HL-60 (cell line): Measurements from ENCODE around the gene ANKRD13B.

Source experiments
- DNase-seq, 2 experiments: peaks; one replicate each; pipeline ENCODE4 v3.0.0-alpha.2; 2010 to 2020; ENCODE audit warnings: low read depth in 1 of 2, low spot score in 1 of 2
- H3K27ac ChIP-seq: fragments of 250-450 bp; sonication (Bioruptor Pico); replicated peaks from 2 replicates; pipeline ENCODE4 v1.5.1; 2020; ENCODE audit warnings: mild to moderate bottlenecking, moderate library complexity
- H3K27me3 ChIP-seq: fragments of 250-450 bp; sonication (Bioruptor Pico); 2 replicates; pipeline ENCODE4 v1.5.1; 2021; ENCODE audit warnings: mild to moderate bottlenecking, moderate library complexity; ENCODE audit not compliant: insufficient read depth, poor library complexity, severe bottlenecking
- H3K4me3 ChIP-seq: replicated peaks from 2 replicates; pipeline ENCODE4 v1.5.1; 2011; ENCODE audit warnings: mild to moderate bottlenecking, control low read depth, low read length; ENCODE audit not compliant: insufficient read depth
- GABPA ChIP-seq: IDR thresholded peaks from 2 replicates; pipeline ENCODE4 v1.6.1; 2012; ENCODE audit warnings: low read depth
- POLR2AphosphoS5 ChIP-seq: IDR thresholded peaks from 2 replicates; pipeline ENCODE4 v1.6.1; 2012; ENCODE audit warnings: low read depth
- SPI1 ChIP-seq: IDR thresholded peaks from 2 replicates; pipeline ENCODE4 v1.6.1; 2012; ENCODE audit warnings: low read depth, mild to moderate bottlenecking, borderline replicate concordance
- TF ChIP-seq, protein P1 (sequence below): IDR thresholded peaks from 2 replicates; pipeline ENCODE4 v1.6.1; 2012; ENCODE audit warnings: low read depth; ENCODE audit not compliant: insufficient replicate concordance
- TF ChIP-seq, protein P2 (sequence below): IDR thresholded peaks from one replicate; pipeline ENCODE4 v1.5.1; 2011; ENCODE audit warnings: low read length, control low read depth, inconsistent platforms; ENCODE audit not compliant: insufficient read depth

ANKRD13B gene

DNA sequence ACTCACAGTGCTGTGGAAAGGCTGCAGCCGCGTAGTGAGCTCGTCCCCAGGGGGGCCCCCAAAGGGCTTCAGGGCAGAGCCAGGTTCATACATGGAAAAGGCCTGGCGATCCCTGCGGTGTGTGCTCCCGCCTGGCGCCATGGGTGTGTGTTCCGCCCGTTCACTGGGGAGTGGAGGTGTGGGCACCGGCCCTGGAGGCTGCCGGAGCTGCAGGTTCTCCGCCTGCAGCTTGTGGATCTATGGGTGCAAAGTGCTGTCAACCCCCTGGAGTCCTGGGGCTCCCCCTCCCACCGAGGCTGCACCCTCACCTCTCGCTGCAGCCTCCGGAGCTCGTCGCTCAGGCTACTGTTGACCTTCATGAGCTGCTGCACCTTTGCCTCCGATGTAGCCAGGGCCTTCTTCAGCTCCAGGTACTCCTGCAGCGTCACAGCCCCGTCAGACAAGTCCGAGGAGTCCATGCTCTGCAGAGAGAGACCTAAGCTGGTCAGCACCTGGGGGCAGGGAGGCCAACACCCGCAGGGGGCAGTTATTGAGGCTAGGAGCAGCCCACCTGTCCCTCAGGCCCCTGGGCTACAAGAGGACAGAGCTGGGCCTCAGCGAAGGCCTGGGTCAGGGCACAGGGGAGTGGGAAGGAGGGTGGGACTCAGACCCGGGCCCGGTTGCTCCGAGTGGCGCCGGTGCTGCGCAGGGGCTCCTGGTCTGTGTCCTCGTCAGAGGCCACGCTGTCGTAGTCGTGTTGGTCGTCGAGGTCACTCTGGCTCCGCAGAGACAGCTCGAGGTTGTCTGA lies 16.5 kb upstream of the ANKRD13B start:
- no peak overlapping the region for H3K27ac ChIP-seq
- H3K27me3 ChIP-seq = no peaks in the 10 kb centered on the region
- H3K4me3 ChIP-seq = no peak overlapping the region
- DNase-seq = no peak
- TF ChIP-seq GABPA (no peak), SPI1 (no peak), POLR2AphosphoS5 (no peak)
- TF ChIP-seq, protein P1, sequence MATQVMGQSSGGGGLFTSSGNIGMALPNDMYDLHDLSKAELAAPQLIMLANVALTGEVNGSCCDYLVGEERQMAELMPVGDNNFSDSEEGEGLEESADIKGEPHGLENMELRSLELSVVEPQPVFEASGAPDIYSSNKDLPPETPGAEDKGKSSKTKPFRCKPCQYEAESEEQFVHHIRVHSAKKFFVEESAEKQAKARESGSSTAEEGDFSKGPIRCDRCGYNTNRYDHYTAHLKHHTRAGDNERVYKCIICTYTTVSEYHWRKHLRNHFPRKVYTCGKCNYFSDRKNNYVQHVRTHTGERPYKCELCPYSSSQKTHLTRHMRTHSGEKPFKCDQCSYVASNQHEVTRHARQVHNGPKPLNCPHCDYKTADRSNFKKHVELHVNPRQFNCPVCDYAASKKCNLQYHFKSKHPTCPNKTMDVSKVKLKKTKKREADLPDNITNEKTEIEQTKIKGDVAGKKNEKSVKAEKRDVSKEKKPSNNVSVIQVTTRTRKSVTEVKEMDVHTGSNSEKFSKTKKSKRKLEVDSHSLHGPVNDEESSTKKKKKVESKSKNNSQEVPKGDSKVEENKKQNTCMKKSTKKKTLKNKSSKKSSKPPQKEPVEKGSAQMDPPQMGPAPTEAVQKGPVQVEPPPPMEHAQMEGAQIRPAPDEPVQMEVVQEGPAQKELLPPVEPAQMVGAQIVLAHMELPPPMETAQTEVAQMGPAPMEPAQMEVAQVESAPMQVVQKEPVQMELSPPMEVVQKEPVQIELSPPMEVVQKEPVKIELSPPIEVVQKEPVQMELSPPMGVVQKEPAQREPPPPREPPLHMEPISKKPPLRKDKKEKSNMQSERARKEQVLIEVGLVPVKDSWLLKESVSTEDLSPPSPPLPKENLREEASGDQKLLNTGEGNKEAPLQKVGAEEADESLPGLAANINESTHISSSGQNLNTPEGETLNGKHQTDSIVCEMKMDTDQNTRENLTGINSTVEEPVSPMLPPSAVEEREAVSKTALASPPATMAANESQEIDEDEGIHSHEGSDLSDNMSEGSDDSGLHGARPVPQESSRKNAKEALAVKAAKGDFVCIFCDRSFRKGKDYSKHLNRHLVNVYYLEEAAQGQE = no peak
- TF ChIP-seq, protein P2, sequence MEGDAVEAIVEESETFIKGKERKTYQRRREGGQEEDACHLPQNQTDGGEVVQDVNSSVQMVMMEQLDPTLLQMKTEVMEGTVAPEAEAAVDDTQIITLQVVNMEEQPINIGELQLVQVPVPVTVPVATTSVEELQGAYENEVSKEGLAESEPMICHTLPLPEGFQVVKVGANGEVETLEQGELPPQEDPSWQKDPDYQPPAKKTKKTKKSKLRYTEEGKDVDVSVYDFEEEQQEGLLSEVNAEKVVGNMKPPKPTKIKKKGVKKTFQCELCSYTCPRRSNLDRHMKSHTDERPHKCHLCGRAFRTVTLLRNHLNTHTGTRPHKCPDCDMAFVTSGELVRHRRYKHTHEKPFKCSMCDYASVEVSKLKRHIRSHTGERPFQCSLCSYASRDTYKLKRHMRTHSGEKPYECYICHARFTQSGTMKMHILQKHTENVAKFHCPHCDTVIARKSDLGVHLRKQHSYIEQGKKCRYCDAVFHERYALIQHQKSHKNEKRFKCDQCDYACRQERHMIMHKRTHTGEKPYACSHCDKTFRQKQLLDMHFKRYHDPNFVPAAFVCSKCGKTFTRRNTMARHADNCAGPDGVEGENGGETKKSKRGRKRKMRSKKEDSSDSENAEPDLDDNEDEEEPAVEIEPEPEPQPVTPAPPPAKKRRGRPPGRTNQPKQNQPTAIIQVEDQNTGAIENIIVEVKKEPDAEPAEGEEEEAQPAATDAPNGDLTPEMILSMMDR = no peak

DNA sequence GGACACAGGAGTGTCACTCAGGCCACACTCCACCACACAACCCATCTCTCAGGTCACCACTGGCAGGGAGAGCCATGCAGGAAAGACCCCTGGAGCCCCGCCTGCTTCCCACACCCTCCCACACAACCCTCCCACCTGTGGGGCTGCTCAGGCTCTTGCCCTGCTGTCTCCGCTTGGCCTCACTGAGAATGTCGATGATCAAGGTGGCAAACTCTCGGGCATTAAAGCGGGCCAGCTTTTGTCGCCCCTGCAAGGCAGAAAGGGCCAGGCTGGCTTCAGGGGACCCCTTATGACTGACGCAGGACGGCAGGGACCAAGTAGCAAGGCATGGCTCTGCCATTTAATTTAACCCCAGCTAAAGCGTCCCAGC lies 15.9 kb upstream of the ANKRD13B start:
- Histone ChIP-seq H3K27ac (no peak overlapping the region), H3K27me3 (no peaks in the 10 kb centered on the region), H3K4me3 (no peak overlapping the region)
- no peak for DNase-seq
- TF ChIP-seq, protein P2 = no peak
- TF ChIP-seq, protein P1 = no peak
- TF ChIP-seq POLR2AphosphoS5 (no peak), GABPA (no peak), SPI1 (no peak)

DNA sequence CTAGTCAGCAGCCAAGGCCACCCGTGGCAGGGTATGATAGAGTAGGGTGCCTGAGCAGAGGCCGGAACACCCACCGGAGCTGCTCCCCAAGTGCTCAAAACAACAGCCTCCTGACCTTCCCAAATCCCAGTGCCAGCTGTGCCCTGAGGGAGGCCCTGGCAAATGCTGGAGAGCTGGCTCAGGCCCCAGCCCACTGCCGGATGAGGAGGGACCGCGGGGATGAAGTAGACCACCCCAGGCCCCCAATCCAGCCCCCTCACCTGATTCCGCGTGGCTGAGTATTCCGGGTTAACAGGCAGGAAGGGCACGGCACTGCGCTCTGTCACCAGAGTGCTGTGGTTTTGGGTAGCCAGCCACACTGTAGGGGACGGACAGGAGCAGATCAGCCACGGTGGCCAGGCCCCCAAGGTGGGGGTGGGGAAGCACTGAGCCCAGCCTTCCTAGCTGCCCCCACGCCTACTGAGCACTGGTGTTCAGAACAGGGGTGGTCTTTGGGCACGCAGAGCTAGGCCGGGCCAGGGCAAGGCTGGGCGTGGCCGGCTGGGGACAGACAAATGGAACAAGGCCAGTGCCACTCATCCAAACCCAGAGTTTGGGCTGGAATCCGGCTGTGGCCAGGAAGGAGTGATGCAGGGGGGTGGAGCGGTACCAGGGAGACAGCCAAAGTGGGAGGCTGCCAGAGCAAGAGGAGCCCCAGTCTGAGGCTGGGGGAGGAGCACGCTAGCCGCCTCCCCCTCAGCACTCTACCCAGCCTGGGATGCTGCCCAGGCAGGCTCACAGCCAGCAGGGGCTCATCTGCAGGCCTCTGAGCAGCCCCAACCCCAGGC lies 15.3 kb upstream of the ANKRD13B start:
- TF ChIP-seq SPI1 (no peak), POLR2AphosphoS5 (no peak), GABPA (no peak)
- TF ChIP-seq, protein P1 = no peak
- TF ChIP-seq, protein P2 = no peak
- Histone ChIP-seq H3K27ac (no peak overlapping the region), H3K4me3 (no peak overlapping the region), H3K27me3 (no peaks in the 10 kb centered on the region)
- no peak for DNase-seq
